Measurements from ENCODE around the gene ORC6.

Gene ORC6

GRCh38 chr16:46727184-46727583 lies 37.7 kb downstream of the ORC6 start:
- DNase-seq (ENCODE audit: low read depth): no peak
- H3K4me3 ChIP-seq (ENCODE audit: low read depth, low read length): no peak overlapping the region
- TF ChIP-seq POLR2A (IDR thresholded peaks at IDR 0.05; ENCODE audit: extremely low read depth, insufficient read length): no peak
- TF ChIP-seq MAX (IDR thresholded peaks at IDR 0.05; ENCODE audit: low read depth, low read length): no peak
- no peak for TF ChIP-seq CTCF (IDR thresholded peaks at IDR 0.05; ENCODE audit: low read depth, low read length)
- no peak for TF ChIP-seq MYC (IDR thresholded peaks at IDR 0.05; ENCODE audit: low read depth, low read length)

- no peak overlapping the region for H3K4me3 ChIP-seq (ENCODE audit: low read depth, low read length)
- DNase-seq (ENCODE audit: low read depth): no peak
- TF ChIP-seq POLR2A (IDR thresholded peaks at IDR 0.05; ENCODE audit: extremely low read depth, insufficient read length) (no peak), MYC (IDR thresholded peaks at IDR 0.05; ENCODE audit: low read depth, low read length) (no peak), CTCF (IDR thresholded peaks at IDR 0.05; ENCODE audit: low read depth, low read length) (no peak), MAX (IDR thresholded peaks at IDR 0.05; ENCODE audit: low read depth, low read length) (no peak)
Measured at GRCh38 chr16:46727630-46728029, 38.2 kb downstream of the ORC6 start.

- TF ChIP-seq MAX (IDR thresholded peaks at IDR 0.05; ENCODE audit: low read depth, low read length) (no peak), POLR2A (IDR thresholded peaks at IDR 0.05; ENCODE audit: extremely low read depth, insufficient read length) (no peak), MYC (IDR thresholded peaks at IDR 0.05; ENCODE audit: low read depth, low read length) (no peak), CTCF (IDR thresholded peaks at IDR 0.05; ENCODE audit: low read depth, low read length) (no peak)
- no peak for DNase-seq (ENCODE audit: low read depth)
- H3K4me3 ChIP-seq (ENCODE audit: low read depth, low read length): no peak overlapping the region
Measured at GRCh38 chr16:46728806-46729205, 39.3 kb downstream of the ORC6 start.

GRCh38 chr16:46729326-46729995 lies 40.0 kb downstream of the ORC6 start:
- no peak for TF ChIP-seq CTCF (IDR thresholded peaks at IDR 0.05; ENCODE audit: low read depth, low read length)
- TF ChIP-seq MYC (IDR thresholded peaks at IDR 0.05; ENCODE audit: low read depth, low read length): no peak
- no peak for TF ChIP-seq POLR2A (IDR thresholded peaks at IDR 0.05; ENCODE audit: extremely low read depth, insufficient read length)
- TF ChIP-seq MAX (IDR thresholded peaks at IDR 0.05; ENCODE audit: low read depth, low read length): no peak
- DNase-seq (ENCODE audit: low read depth): no peak
- H3K4me3 ChIP-seq (ENCODE audit: low read depth, low read length): no peak overlapping the region

GRCh38 chr16:46730126-46730525 lies 40.7 kb downstream of the ORC6 start:
- no peak overlapping the region for H3K4me3 ChIP-seq (ENCODE audit: low read depth, low read length)
- no peak for TF ChIP-seq MYC (IDR thresholded peaks at IDR 0.05; ENCODE audit: low read depth, low read length)
- no peak for TF ChIP-seq MAX (IDR thresholded peaks at IDR 0.05; ENCODE audit: low read depth, low read length)
- TF ChIP-seq CTCF (IDR thresholded peaks at IDR 0.05; ENCODE audit: low read depth, low read length): no peak
- no peak for TF ChIP-seq POLR2A (IDR thresholded peaks at IDR 0.05; ENCODE audit: extremely low read depth, insufficient read length)
- no peak for DNase-seq (ENCODE audit: low read depth)
